HAP-1 (cell line): ENCODE measurements around the gene ZNF211.

Experiments used
- DNase-seq, 2 experiments: peaks; one replicate each; pipeline ENCODE4 v3.0.0-alpha.2; 2016 to 2020; ENCODE audit warnings: low spot score in 2 of 2
- H3K27me3 ChIP-seq: fragments of 250-450 bp; sonication (Bioruptor Pico); 2 replicates; pipeline ENCODE4 v1.5.1; 2020; ENCODE audit warnings: low read depth, mild to moderate bottlenecking, moderate library complexity
- H3K36me3 ChIP-seq: fragments of 250-450 bp; sonication (Bioruptor Pico); replicated peaks from 2 replicates; pipeline ENCODE4 v1.5.1; 2020; ENCODE audit warnings: mild to moderate bottlenecking
- H3K4me1 ChIP-seq: fragments of 250-450 bp; sonication (Bioruptor Pico); 2 replicates; pipeline ENCODE4 v1.5.1; 2020; ENCODE audit warnings: mild to moderate bottlenecking
- H3K4me3 ChIP-seq: fragments of 250-450 bp; sonication (Bioruptor Pico); 2 replicates; pipeline ENCODE4 v1.5.1; 2020; ENCODE audit warnings: mild to moderate bottlenecking, moderate library complexity
- H3K9me3 ChIP-seq: fragments of 250-450 bp; sonication (Bioruptor Pico); 2 replicates; pipeline ENCODE4 v1.5.1; 2020; ENCODE audit warnings: mild to moderate bottlenecking, moderate library complexity
- in situ Hi-C: fragments of 300-500 bp; cut with MboI; formaldehyde crosslinking; loops from 3 replicates; pipeline ENCODE4 v1.14.3; 2020; ENCODE audit warnings: low sequenced_read_pairs, inconsistent platforms, mixed read lengths

The ZNF211 gene

GRCh38 chr19:57632987-57633831, at the start of gene ZNF211:
Gene ZNF211, plus strand, starts transcription at chr19:57633168. Its CDS starts 179 bp downstream, at chr19:57633347.
- Histone ChIP-seq H3K27me3 (no peaks in the 10 kb centered on the region), H3K9me3 (no peaks in the 10 kb centered on the region; the same call in none of the 2 replicates), H3K4me1 (no peaks in the 10 kb centered on the region), H3K36me3 (peaks cover 12% of the 10 kb centered on the region), H3K4me3 (peak within 1 kb of the TSS; percentile 83)
- in situ Hi-C loops: no loop called here
- peak; percentile 92 to 93 for DNase-seq

GRCh38 chr19:57583521-57584416, 49.2 kb upstream of the ZNF211 start, which contains the start of gene ZIK1:
Gene ZIK1, plus strand, starts transcription at chr19:57584145. Its CDS starts 212 bp downstream, at chr19:57584357.
- Histone ChIP-seq H3K4me3 (no peak within 1 kb of the TSS), H3K36me3 (no peaks in the 10 kb centered on the region), H3K4me1 (no peaks in the 10 kb centered on the region; the same call in 1 of the 2 replicates), H3K27me3 (no peaks in the 10 kb centered on the region), H3K9me3 (no peaks in the 10 kb centered on the region)
- in situ Hi-C loops: no loop called here
- no peak for DNase-seq

GRCh38 chr19:57587529-57587928, 45.4 kb upstream of the ZNF211 start:
- no peaks in the 10 kb centered on the region for H3K27me3 ChIP-seq
- H3K9me3 ChIP-seq: peaks cover 2% of the 10 kb centered on the region; the same call in 1 of the 2 replicates
- no peak overlapping the region for H3K4me3 ChIP-seq
- in situ Hi-C loops: no loop called here
- DNase-seq: no peak
- H3K36me3 ChIP-seq: no peaks in the 10 kb centered on the region
- H3K4me1 ChIP-seq: no peaks in the 10 kb centered on the region

GRCh38 chr19:57599377-57599760, 33.6 kb upstream of the ZNF211 start:
- Histone ChIP-seq H3K9me3 (peaks cover 13% of the 10 kb centered on the region; the same call in 1 of the 2 replicates), H3K4me3 (peak overlapping the region; percentile 81), H3K36me3 (0 out of 2 replicates have a peak, but pooled peaks cover 2% of the 10 kb centered on the region), H3K4me1 (peaks cover 4% of the 10 kb centered on the region), H3K27me3 (no peaks in the 10 kb centered on the region)
- in situ Hi-C loops: no loop called here
- no peak for DNase-seq

- Histone ChIP-seq H3K4me3 (peak within 1 kb of the TSS; percentile 81), H3K9me3 (peaks cover 13% of the 10 kb centered on the region; the same call in 1 of the 2 replicates), H3K36me3 (peaks cover 2% of the 10 kb centered on the region; the same call in 1 of the 2 replicates), H3K4me1 (peaks cover 4% of the 10 kb centered on the region), H3K27me3 (no peaks in the 10 kb centered on the region)
- in situ Hi-C loops: no loop called here
- DNase-seq: peak; percentile 75 to 94
These were observed 33.1 kb upstream of the ZNF211 start, which contains the start of gene ZNF530 for GRCh38 chr19:57599761-57600383. Gene ZNF530, plus strand, starts transcription at chr19:57599885. Its CDS starts 4,461 bp downstream, at chr19:57604346.

GRCh38 chr19:57606931-57607330, 26.0 kb upstream of the ZNF211 start:
- Histone ChIP-seq H3K4me3 (no peak overlapping the region), H3K4me1 (no peaks in the 10 kb centered on the region), H3K27me3 (no peaks in the 10 kb centered on the region), H3K9me3 (peaks cover 8% of the 10 kb centered on the region), H3K36me3 (peaks cover 15% of the 10 kb centered on the region)
- DNase-seq: no peak
- in situ Hi-C loops: no loop called here

GRCh38 chr19:57611113-57611512, 21.9 kb upstream of the ZNF211 start:
- Histone ChIP-seq H3K36me3 (peaks cover 22% of the 10 kb centered on the region), H3K4me3 (no peak overlapping the region), H3K4me1 (peaks cover 3% of the 10 kb centered on the region), H3K9me3 (peaks cover 26% of the 10 kb centered on the region), H3K27me3 (no peaks in the 10 kb centered on the region)
- in situ Hi-C loops: no loop called here
- no peak for DNase-seq

GRCh38 chr19:57613941-57614743, 18.8 kb upstream of the ZNF211 start, which contains the start of gene ZNF134:
Gene ZNF134, plus strand, starts transcription at chr19:57614242. Its CDS starts 5,227 bp downstream, at chr19:57619469.
- Histone ChIP-seq H3K27me3 (no peaks in the 10 kb centered on the region), H3K36me3 (peaks cover 38% of the 10 kb centered on the region), H3K4me3 (peak within 1 kb of the TSS; percentile 84), H3K4me1 (peaks cover 3% of the 10 kb centered on the region), H3K9me3 (peaks cover 42% of the 10 kb centered on the region)
- peak; percentile 82 to 93 for DNase-seq
- in situ Hi-C loops: no loop called here

- peaks cover 47% of the 10 kb centered on the region for H3K9me3 ChIP-seq
- in situ Hi-C loops: no loop called here
These were observed 17.6 kb upstream of the ZNF211 start for GRCh38 chr19:57615346-57615745.

GRCh38 chr19:57620673-57621348, 12.2 kb upstream of the ZNF211 start:
- in situ Hi-C loops: no loop called here
- peaks cover 64% of the 10 kb centered on the region for H3K9me3 ChIP-seq
- H3K4me3 ChIP-seq: no peak overlapping the region
- DNase-seq: no peak
- H3K36me3 ChIP-seq: peaks cover 62% of the 10 kb centered on the region
- no peaks in the 10 kb centered on the region for H3K4me1 ChIP-seq
- no peaks in the 10 kb centered on the region for H3K27me3 ChIP-seq

More at GRCh38 chr19:57615346-57615745, 17.6 kb upstream of the ZNF211 start:
- no peak for DNase-seq
- H3K36me3 ChIP-seq: peaks cover 50% of the 10 kb centered on the region
- H3K4me3 ChIP-seq: no peak overlapping the region; the same call in 1 of the 2 replicates
- no peaks in the 10 kb centered on the region for H3K27me3 ChIP-seq
- peaks cover 3% of the 10 kb centered on the region for H3K4me1 ChIP-seq

- peaks cover 39% of the 10 kb centered on the region for H3K36me3 ChIP-seq
- in situ Hi-C loops: no loop called here
- H3K4me3 ChIP-seq: no peak overlapping the region
- no peak for DNase-seq
- H3K4me1 ChIP-seq: no peaks in the 10 kb centered on the region
- H3K9me3 ChIP-seq: peaks cover 44% of the 10 kb centered on the region
- no peaks in the 10 kb centered on the region for H3K27me3 ChIP-seq
These were observed 9.9 kb upstream of the ZNF211 start for GRCh38 chr19:57623091-57623490.

GRCh38 chr19:57633832-57634131, 814 bp downstream of the ZNF211 start:
- Histone ChIP-seq H3K4me1 (no peaks in the 10 kb centered on the region), H3K36me3 (peaks cover 12% of the 10 kb centered on the region), H3K4me3 (peak overlapping the region; percentile 83), H3K9me3 (no peaks in the 10 kb centered on the region; the same call in none of the 2 replicates), H3K27me3 (no peaks in the 10 kb centered on the region)
- in situ Hi-C loops: no loop called here
- no peak for DNase-seq
